ENCODE measurements around the gene ARPC2.

DNA sequence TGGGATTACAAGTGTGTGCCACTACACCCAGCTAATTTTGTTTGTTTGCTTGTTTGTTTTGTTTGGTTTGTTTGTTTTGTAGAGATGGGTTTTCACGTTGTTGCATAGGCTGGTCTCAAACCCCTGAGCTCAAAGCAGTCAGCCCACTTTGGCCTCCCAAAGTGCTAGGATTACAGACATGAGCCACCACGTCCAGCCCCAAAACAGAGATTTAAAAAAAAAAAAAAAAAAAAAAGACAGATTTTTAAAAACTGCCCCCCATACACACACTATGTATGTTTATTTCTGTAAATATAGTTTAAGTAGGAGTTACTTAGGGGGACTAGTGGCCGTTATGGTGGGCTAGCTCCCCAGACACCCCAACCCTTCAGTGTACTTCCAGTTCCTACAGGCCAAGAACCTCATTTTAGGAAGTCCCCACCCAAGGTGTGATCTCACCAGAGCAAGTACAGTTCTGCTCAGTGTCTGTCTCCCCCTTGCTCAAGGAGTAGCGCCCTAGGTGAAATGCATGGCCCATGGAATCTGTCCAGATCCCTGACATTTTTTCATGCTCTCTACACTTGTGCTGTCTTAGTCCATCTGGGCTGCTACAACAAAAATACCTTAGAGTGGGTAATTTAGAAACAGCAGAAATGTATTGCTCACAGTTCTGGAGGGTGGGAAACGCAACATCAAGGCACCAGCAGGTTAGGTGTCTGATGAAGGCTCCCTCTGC, 76.9 kb downstream of the ARPC2 start:
- TF ChIP-seq, protein P1, sequence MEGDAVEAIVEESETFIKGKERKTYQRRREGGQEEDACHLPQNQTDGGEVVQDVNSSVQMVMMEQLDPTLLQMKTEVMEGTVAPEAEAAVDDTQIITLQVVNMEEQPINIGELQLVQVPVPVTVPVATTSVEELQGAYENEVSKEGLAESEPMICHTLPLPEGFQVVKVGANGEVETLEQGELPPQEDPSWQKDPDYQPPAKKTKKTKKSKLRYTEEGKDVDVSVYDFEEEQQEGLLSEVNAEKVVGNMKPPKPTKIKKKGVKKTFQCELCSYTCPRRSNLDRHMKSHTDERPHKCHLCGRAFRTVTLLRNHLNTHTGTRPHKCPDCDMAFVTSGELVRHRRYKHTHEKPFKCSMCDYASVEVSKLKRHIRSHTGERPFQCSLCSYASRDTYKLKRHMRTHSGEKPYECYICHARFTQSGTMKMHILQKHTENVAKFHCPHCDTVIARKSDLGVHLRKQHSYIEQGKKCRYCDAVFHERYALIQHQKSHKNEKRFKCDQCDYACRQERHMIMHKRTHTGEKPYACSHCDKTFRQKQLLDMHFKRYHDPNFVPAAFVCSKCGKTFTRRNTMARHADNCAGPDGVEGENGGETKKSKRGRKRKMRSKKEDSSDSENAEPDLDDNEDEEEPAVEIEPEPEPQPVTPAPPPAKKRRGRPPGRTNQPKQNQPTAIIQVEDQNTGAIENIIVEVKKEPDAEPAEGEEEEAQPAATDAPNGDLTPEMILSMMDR (conservative IDR thresholded peaks at IDR 0.05; ENCODE audit: low read depth, low read length) = no peak
- no peak for TF ChIP-seq EZH2 (IDR thresholded peaks at IDR 0.05; ENCODE audit: low read length, unreplicated experiment)
